Measurements from ENCODE around the gene DMPK.

Gene DMPK

DNA sequence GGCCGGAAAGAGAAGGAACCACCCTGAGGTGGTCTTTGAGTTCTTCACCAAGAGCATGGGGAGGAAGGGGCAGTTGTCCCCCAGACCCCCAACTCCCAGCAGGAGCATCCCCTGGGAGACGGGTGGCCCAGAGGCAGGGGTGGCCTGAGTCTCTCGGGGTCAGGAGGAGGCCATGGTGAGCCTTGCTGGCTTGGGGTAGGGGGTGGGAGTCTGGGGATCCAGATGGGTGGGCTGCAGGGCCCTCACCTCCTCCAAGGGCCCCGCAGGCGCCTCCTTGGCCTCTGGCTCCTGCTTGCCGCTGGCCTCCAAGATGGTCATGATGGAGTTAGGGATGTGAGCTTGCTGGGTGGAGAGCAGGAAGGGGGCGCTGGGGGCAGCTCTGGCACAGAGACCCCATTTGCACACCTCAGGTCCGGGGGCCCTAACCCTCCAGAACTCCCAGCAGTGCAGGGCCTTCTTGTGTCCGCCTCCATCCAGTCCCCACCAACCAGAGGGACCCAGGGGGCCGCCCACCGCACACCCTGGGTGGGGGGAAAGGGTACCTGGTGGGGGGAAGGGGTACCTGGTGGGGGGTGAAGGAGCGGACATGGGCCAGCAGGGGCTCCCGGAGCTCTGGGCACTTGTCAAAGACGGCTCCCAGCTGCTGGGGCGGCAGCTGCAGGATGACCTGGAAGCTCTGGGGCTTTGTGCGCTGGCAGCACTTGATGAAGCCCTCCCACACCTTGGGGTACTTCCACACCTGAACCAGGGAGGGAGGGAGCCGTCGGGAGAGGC, 34.1 kb upstream of the DMPK start:
- TF ChIP-seq TAF1 (IDR thresholded peaks at IDR 0.05; ENCODE audit: low read depth, low read length) (no peak), POU2F2 (IDR thresholded peaks at IDR 0.05; ENCODE audit: low read depth, low read length) (no peak), POLR2AphosphoS5 (IDR thresholded peaks at IDR 0.05; ENCODE audit: low read depth, low read length) (no peak), POLR2A (IDR thresholded peaks at IDR 0.05; ENCODE audit: low read depth, low read length) (no peak), SPI1 (IDR thresholded peaks at IDR 0.05; ENCODE audit: low read depth, low read length) (no peak), PAX5 (IDR thresholded peaks at IDR 0.05; ENCODE audit: insufficient read depth, low read length, severe bottlenecking) (no peak)
- FAIRE-seq (no peak), DNase-seq (ENCODE audit: insufficient read length, low spot score) (no peak)

DNA sequence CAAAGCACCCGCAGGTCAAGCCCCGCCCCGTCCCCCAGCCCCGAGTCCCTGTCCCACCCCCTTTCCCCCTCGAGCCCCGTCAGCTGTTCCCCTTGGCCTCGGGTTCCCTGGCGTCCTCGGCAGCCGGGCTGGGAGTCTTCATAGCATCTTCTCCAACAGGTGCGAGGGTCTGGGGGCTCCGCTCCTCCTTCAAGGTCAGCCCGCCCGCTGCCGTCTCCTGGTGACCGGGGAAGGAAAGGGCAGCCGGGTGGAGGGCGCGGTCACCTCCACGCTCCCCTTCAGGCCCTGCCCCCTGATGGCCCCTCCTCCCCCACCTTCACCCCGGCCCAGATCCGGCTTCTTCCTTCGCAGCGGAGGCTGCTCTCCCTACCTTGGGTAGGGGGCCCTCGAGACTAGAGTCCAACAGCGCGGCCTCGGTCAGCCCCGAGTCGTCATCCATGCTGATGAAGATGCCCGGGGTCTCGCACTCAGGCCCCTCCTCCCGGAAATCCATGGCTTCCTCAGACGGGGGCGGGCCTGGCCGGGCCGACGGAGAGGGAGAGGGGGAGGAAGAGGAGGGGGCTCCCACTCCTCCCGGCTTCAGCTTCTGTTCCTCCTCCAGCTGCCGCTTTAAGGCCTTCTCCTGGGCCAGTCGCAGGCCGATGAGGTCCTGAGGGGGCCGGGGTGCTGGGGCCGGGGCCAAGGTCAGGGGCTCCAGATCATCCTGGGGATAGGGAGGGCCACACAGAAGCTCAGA, 33.4 kb upstream of the DMPK start:
- FAIRE-seq (no peak), DNase-seq (ENCODE audit: insufficient read length, low spot score) (no peak)
- TF ChIP-seq SPI1 (IDR thresholded peaks at IDR 0.05; ENCODE audit: low read depth, low read length), result no peak
- TF ChIP-seq POLR2AphosphoS5 (IDR thresholded peaks at IDR 0.05; ENCODE audit: low read depth, low read length), result no peak
- no peak for TF ChIP-seq POLR2A (IDR thresholded peaks at IDR 0.05; ENCODE audit: low read depth, low read length)
- no peak for TF ChIP-seq TAF1 (IDR thresholded peaks at IDR 0.05; ENCODE audit: low read depth, low read length)
- TF ChIP-seq PAX5 (IDR thresholded peaks at IDR 0.05; ENCODE audit: insufficient read depth, low read length, severe bottlenecking), result no peak
- no peak for TF ChIP-seq POU2F2 (IDR thresholded peaks at IDR 0.05; ENCODE audit: low read depth, low read length)

DNA sequence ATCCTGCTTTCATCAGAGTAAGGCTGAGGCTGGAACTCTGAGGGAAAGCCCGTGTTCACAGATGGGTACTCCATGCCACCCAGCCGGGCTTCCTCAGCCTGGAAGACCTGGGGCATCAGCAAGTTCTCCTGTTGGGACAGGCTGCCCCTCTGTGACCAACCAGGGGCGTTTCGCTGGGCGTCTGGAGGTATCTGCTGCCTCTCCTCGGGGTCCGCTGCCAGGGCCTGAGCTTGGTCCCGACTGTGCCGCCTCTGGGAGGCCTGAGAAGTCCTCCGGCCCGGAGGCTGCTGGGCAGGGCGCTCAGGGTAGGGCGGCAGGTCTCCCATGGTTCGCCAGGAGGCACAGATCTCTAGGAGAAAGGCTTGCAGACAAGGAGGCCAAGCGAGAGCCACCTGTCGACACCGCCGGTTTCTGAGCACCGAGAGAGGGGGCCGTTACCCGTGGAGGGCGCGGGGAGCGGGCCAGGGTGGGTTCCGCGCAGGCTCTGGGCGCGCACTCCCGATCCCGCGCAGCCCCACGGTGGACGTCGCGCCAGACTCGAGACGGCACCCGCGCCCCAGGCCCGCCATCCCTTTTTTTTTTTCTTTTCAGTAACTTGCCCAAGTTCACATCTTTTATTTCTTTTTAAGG, 32.7 kb upstream of the DMPK start, which contains the start of gene RSPH6A:
Gene RSPH6A, minus strand, starts transcription at position 458 of the 630 bp plus-strand sequence. Its CDS starts 132 bp downstream, at position 326.
- DNase-seq (ENCODE audit: insufficient read length, low spot score) (no peak), FAIRE-seq (no peak)
- TF ChIP-seq PAX5 (IDR thresholded peaks at IDR 0.05; ENCODE audit: insufficient read depth, low read length, severe bottlenecking) (no peak), POLR2AphosphoS5 (IDR thresholded peaks at IDR 0.05; ENCODE audit: low read depth, low read length) (no peak), POU2F2 (IDR thresholded peaks at IDR 0.05; ENCODE audit: low read depth, low read length) (no peak), SPI1 (IDR thresholded peaks at IDR 0.05; ENCODE audit: low read depth, low read length) (no peak), TAF1 (IDR thresholded peaks at IDR 0.05; ENCODE audit: low read depth, low read length) (no peak)

DNA sequence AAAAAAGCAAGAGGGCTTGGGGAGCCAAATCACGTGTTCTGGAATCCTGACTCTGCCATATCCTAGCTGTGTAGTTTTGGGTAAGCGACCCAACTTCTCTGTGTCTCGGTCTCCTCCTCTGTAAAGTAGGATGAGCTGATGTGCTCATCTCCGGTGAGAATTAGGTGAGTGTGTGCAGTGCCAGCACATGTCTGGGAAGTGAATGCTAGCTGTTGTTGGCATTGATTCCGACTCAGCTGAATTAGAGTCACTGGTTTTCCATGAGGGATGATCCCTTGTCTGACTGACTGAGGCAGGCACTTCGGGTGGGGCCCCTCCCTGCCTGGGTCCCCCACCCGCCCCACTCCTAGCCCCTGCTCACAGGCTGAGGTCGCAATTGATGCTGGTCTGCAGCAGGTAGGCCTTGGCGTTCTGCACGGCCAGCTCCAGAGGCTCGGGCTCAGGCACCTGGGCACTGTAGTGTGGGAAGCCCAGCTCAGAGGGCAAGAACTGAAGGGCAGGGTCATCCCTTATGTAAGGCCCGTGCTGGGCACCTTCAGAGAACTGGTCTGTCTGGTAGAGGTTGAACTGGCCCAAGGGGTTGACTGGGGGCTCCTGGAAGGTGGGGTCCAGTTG, 32.0 kb upstream of the DMPK start:
- FAIRE-seq (no peak), DNase-seq (ENCODE audit: insufficient read length, low spot score) (no peak)
- TF ChIP-seq POU2F2 (IDR thresholded peaks at IDR 0.05; ENCODE audit: low read depth, low read length), result no peak
- TF ChIP-seq SPI1 (IDR thresholded peaks at IDR 0.05; ENCODE audit: low read depth, low read length), result no peak
- TF ChIP-seq POLR2AphosphoS5 (IDR thresholded peaks at IDR 0.05; ENCODE audit: low read depth, low read length), result no peak
- no peak for TF ChIP-seq PAX5 (IDR thresholded peaks at IDR 0.05; ENCODE audit: insufficient read depth, low read length, severe bottlenecking)
- no peak for TF ChIP-seq POLR2A (IDR thresholded peaks at IDR 0.05; ENCODE audit: low read depth, low read length)
- no peak for TF ChIP-seq TAF1 (IDR thresholded peaks at IDR 0.05; ENCODE audit: low read depth, low read length)

DNA sequence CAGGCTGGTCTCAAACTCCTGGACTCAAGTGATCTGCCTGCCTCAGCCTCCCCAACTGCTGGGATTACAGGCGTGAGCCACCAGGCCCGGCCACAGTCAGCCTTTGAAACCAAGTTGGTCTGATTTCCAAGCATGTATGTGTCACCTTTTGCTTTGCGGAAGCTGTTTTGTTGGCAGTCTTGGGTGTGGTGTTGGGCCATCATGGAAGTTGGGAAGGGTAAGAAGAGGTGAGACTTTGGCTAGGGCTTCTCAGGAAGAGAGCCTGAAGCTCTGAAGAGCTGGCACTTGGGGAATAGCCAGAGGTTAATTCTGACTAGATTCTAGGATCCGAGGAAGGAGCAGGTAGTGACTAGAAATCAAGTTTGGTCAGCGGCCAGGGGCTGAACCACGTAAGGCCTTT, 30.0 kb upstream of the DMPK start:
- TF ChIP-seq POU2F2 (IDR thresholded peaks at IDR 0.05; ENCODE audit: low read depth, low read length) (no peak), POLR2A (IDR thresholded peaks at IDR 0.05; ENCODE audit: low read depth, low read length) (no peak), POLR2AphosphoS5 (IDR thresholded peaks at IDR 0.05; ENCODE audit: low read depth, low read length) (no peak), TAF1 (IDR thresholded peaks at IDR 0.05; ENCODE audit: low read depth, low read length) (no peak)
- FAIRE-seq (no peak), DNase-seq (ENCODE audit: insufficient read length, low spot score) (no peak)

DNA sequence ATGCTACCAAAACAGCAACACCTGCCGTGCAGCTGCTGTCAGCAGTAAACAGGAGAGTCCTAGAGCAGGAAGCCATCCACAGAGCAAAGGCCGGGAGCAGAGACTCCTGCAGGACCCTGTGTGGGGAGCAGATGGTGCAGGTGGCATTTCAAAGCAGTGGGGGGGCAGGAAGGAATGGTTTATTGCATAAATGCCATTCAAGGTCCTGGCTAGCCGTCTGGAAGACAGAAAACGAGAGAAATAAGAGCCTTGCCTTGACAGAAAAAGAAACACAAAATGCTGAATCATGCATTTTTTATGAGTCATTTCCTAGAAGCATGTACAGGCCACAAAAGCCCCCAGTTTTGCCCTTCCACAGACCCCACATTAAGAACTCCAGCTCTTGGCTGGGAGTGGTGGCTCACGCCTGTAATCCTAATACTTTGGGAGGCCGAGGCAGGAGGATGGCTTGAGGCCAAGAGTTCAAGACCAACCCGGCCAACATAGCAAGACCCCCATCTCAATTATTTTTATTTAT, 27.4 kb upstream of the DMPK start:
- peak; percentile 45 for FAIRE-seq
- no peak for DNase-seq (ENCODE audit: insufficient read length, low spot score)
- TF ChIP-seq SPI1 (IDR thresholded peaks at IDR 0.05; ENCODE audit: low read depth, low read length) (no peak), POLR2AphosphoS5 (IDR thresholded peaks at IDR 0.05; ENCODE audit: low read depth, low read length) (no peak), TAF1 (IDR thresholded peaks at IDR 0.05; ENCODE audit: low read depth, low read length) (no peak), PAX5 (IDR thresholded peaks at IDR 0.05; ENCODE audit: insufficient read depth, low read length, severe bottlenecking) (no peak), POU2F2 (IDR thresholded peaks at IDR 0.05; ENCODE audit: low read depth, low read length) (no peak), POLR2A (IDR thresholded peaks at IDR 0.05; ENCODE audit: low read depth, low read length) (no peak)

DNA sequence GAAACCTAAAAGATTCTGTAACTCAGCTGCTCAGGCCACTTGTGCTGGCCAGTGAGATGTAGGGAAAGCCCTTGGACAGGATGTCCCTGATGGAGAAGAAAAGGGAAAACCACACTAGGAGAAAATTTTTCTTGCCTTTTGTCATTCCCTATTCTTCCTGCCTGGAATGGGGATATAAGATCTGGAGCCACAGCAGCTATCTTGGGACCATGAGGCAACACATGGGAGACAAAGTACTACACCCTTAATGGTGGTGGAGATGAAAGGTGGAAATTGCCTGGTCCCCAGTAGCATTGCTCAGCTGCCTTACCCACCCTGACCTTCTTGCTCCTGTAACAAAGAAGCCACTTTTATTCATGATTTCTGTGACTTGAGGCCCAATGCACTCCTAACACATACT, 23.4 kb upstream of the DMPK start:
- no peak for TF ChIP-seq POU2F2 (IDR thresholded peaks at IDR 0.05; ENCODE audit: low read depth, low read length)
- TF ChIP-seq POLR2AphosphoS5 (IDR thresholded peaks at IDR 0.05; ENCODE audit: low read depth, low read length), result no peak
- no peak for TF ChIP-seq TAF1 (IDR thresholded peaks at IDR 0.05; ENCODE audit: low read depth, low read length)
- no peak for TF ChIP-seq POLR2A (IDR thresholded peaks at IDR 0.05; ENCODE audit: low read depth, low read length)
- no peak for TF ChIP-seq PAX5 (IDR thresholded peaks at IDR 0.05; ENCODE audit: insufficient read depth, low read length, severe bottlenecking)
- TF ChIP-seq SPI1 (IDR thresholded peaks at IDR 0.05; ENCODE audit: low read depth, low read length), result no peak
- FAIRE-seq (no peak), DNase-seq (ENCODE audit: insufficient read length, low spot score) (no peak)

DNA sequence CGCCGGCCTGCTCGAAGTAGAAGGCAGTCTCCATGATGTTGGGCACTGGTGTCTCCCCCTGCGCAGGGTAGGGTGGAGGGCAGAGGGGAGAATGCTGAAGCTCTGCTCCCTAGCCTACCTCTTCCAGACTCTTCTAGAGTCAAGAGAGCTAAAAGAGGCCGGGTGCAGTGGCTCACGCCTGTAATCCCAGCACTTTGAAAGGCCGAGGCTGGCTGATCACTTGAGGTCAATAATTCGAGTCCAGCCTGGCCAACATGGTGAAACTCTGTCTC, 22.6 kb upstream of the DMPK start:
- TF ChIP-seq POU2F2 (IDR thresholded peaks at IDR 0.05; ENCODE audit: low read depth, low read length) (no peak), TAF1 (IDR thresholded peaks at IDR 0.05; ENCODE audit: low read depth, low read length) (no peak), POLR2AphosphoS5 (IDR thresholded peaks at IDR 0.05; ENCODE audit: low read depth, low read length) (no peak), PAX5 (IDR thresholded peaks at IDR 0.05; ENCODE audit: insufficient read depth, low read length, severe bottlenecking) (no peak), POLR2A (IDR thresholded peaks at IDR 0.05; ENCODE audit: low read depth, low read length) (no peak)
- no peak for DNase-seq (ENCODE audit: insufficient read length, low spot score)
- FAIRE-seq, result no peak
